Stimulated activated CD8-positive, alpha-beta memory T cell treated with anti-CD3 and anti-CD28 coated beads, Interleukin-12 subunit alpha, Interleukin-12 subunit beta, amount 100 ng/mL, for 4 hours (primary cell): ENCODE data around the gene SLC16A1.
A peak's percentile ranks its signal among the peaks of the same experiment; 100 is the strongest.
"Not testable (repeated sequence)": the region's sequence is repeated elsewhere in the genome, so short reads cannot be mapped to it uniquely, and the experiment has no call there.

Experiments
- DNase-seq: peaks from one replicate; pipeline ENCODE4 v3.0.0-alpha.2; 2020; ENCODE audit warnings: low read depth

SLC16A1 gene

GRCh38 chr1:112955773-112956543 is at the start of gene SLC16A1:
Gene SLC16A1, minus strand, starts transcription at chr1:112956196. Its CDS starts 26,888 bp downstream, at chr1:112929308.
- peak; percentile 89 for DNase-seq

GRCh38 chr1:113003751-113004690 is 48.0 kb upstream of the SLC16A1 start:
- DNase-seq, result no peak

GRCh38 chr1:113002297-113002696 is 46.3 kb upstream of the SLC16A1 start:
- no peak for DNase-seq

- DNase-seq, result no peak
These were observed 42.7 kb upstream of the SLC16A1 start for GRCh38 chr1:112998592-112999235.

GRCh38 chr1:112997781-112998180 is 41.8 kb upstream of the SLC16A1 start:
- DNase-seq, result no peak

GRCh38 chr1:112995890-112996289 is 39.9 kb upstream of the SLC16A1 start:
- no peak for DNase-seq

GRCh38 chr1:112995021-112995420 is 39.0 kb upstream of the SLC16A1 start:
- not testable (repeated sequence) for DNase-seq

- DNase-seq, result no peak
These were observed 36.8 kb upstream of the SLC16A1 start for GRCh38 chr1:112992780-112993179.

GRCh38 chr1:112991402-112992120 is 35.6 kb upstream of the SLC16A1 start:
- DNase-seq, result no peak

GRCh38 chr1:112990271-112990670 is 34.3 kb upstream of the SLC16A1 start:
- no peak for DNase-seq

- DNase-seq, result no peak
These were observed 32.4 kb upstream of the SLC16A1 start for GRCh38 chr1:112988367-112988766.

- DNase-seq, result no peak
These were observed 29.1 kb upstream of the SLC16A1 start for GRCh38 chr1:112985123-112985522.

GRCh38 chr1:112983537-112984131 is 27.6 kb upstream of the SLC16A1 start:
- DNase-seq, result no peak

- no peak for DNase-seq
These were observed 27.0 kb upstream of the SLC16A1 start for GRCh38 chr1:112982853-112983536.

- no peak for DNase-seq
These were observed 26.3 kb upstream of the SLC16A1 start for GRCh38 chr1:112982328-112982727.

- not testable (repeated sequence) for DNase-seq
These were observed 25.8 kb upstream of the SLC16A1 start for GRCh38 chr1:112981834-112982233.

- no peak for DNase-seq
These were observed 25.4 kb upstream of the SLC16A1 start for GRCh38 chr1:112981426-112981825.

- no peak for DNase-seq
These were observed 19.3 kb upstream of the SLC16A1 start for GRCh38 chr1:112975336-112975735.

GRCh38 chr1:112974646-112975045 is 18.6 kb upstream of the SLC16A1 start:
- DNase-seq, result no peak

GRCh38 chr1:112973788-112974187 is 17.8 kb upstream of the SLC16A1 start:
- no peak for DNase-seq

GRCh38 chr1:112971006-112971405 is 15.0 kb upstream of the SLC16A1 start:
- DNase-seq, result no peak
